Middle frontal gyrus (tissue), 1 donor: ENCODE data around the gene IFI27L1.

ENCODE experiments used
- DNase-seq: peaks from one replicate; pipeline ENCODE4 v3.0.0-alpha.2; 2015; ENCODE audit warnings: low spot score; ENCODE audit errors: extremely low spot score

Gene IFI27L1

GRCh38 chr14:94113908-94114588 is 32.9 kb downstream of the IFI27L1 start:
- no peak for DNase-seq

GRCh38 chr14:94114589-94115057 is 33.5 kb downstream of the IFI27L1 start:
- DNase-seq = no peak

- no peak for DNase-seq
These were observed 34.0 kb downstream of the IFI27L1 start for GRCh38 chr14:94115058-94115591.

GRCh38 chr14:94115631-94116030 is 34.5 kb downstream of the IFI27L1 start:
- no peak for DNase-seq

- DNase-seq = no peak
These were observed 35.6 kb downstream of the IFI27L1 start for GRCh38 chr14:94116701-94117100.

GRCh38 chr14:94117856-94118255 is 36.7 kb downstream of the IFI27L1 start:
- DNase-seq = no peak

- no peak for DNase-seq
These were observed 38.0 kb downstream of the IFI27L1 start for GRCh38 chr14:94119071-94119470.

GRCh38 chr14:94120667-94121340 is 39.7 kb downstream of the IFI27L1 start:
- DNase-seq = no peak

- no peak for DNase-seq
These were observed 40.4 kb downstream of the IFI27L1 start for GRCh38 chr14:94121485-94121884.

GRCh38 chr14:94122438-94122837 is 41.3 kb downstream of the IFI27L1 start:
- no peak for DNase-seq

GRCh38 chr14:94123296-94123695 is 42.2 kb downstream of the IFI27L1 start:
- no peak for DNase-seq

- DNase-seq = no peak
These were observed 42.8 kb downstream of the IFI27L1 start for GRCh38 chr14:94123868-94124267.

GRCh38 chr14:94124582-94125377 is 43.7 kb downstream of the IFI27L1 start:
- DNase-seq = no peak

GRCh38 chr14:94125659-94126418 is 44.7 kb downstream of the IFI27L1 start:
- DNase-seq = no peak

GRCh38 chr14:94126419-94126677 is 45.2 kb downstream of the IFI27L1 start:
- no peak for DNase-seq

- no peak for DNase-seq
These were observed 45.7 kb downstream of the IFI27L1 start for GRCh38 chr14:94126800-94127199.

- no peak for DNase-seq
These were observed 46.2 kb downstream of the IFI27L1 start for GRCh38 chr14:94127330-94127729.

- DNase-seq = no peak
These were observed 47.2 kb downstream of the IFI27L1 start for GRCh38 chr14:94128216-94128839.

- DNase-seq = peak; percentile 59
These were observed 48.1 kb downstream of the IFI27L1 start, which contains the start of gene IFI27L2 for GRCh38 chr14:94129111-94129757. TSS of gene IFI27L2 (minus strand) at chr14:94129604. CDS start at chr14:94129564, 40 bp downstream.

- DNase-seq = no peak
These were observed 48.8 kb downstream of the IFI27L1 start for GRCh38 chr14:94129758-94130414.
